ENCODE measurements around the gene PIANP. TPM values are rescaled to one million over a fixed set of nuclear protein-coding genes. Genes with fewer than 3 reads are reported as not detected.
A peak's percentile ranks its signal among the peaks of the same experiment; 100 is the strongest.

Gene PIANP
- total and polyA plus RNA-seq, 10 of the 15 experiments (the other 5 are each of a cell fraction or from before 2014, with no cell fraction given): 0.08 to 0.12 (median 0.08) TPM; not detected in 7

GRCh38 chr12:6723607-6724408 lies 23.2 kb upstream of the PIANP start, which contains the start of gene COPS7A:
COPS7A (plus strand) TSS chr12:6724046; CDS start chr12:6724657, 611 bp downstream.
- Histone ChIP-seq H3K9ac (ENCODE audit: control insufficient read depth, insufficient read depth, low read length) (peak within 1 kb of the TSS; percentile 91), H3K27me3 (replicated peaks in 1 of 2; ENCODE audit: control insufficient read depth in 2 of 2, insufficient read depth in 2 of 2, low read length in 1 of 2) (no peaks in the 10 kb centered on the region), H2AFZ (ENCODE audit: control insufficient read depth, low read depth, low read length) (peak within 1 kb of the TSS; percentile 93), H3K4me1 (ENCODE audit: control insufficient read depth, insufficient read depth, low read length) (no peaks in the 10 kb centered on the region; the same call in 1 of the 2 replicates), H3K27ac (ENCODE audit: control insufficient read depth, insufficient read depth) (peak within 1 kb of the TSS; percentile 80), H3K4me2 (ENCODE audit: control insufficient read depth, insufficient read depth) (peak within 1 kb of the TSS; percentile 98), H3K36me3 (ENCODE audit: control insufficient read depth in 2 of 2, insufficient read depth in 2 of 2, low read length in 1 of 2) (peaks cover 0 to 3% of the 10 kb centered on the region in 2 experiments; a peak in 1 of 4 replicates), H3K4me3 (peak within 1 kb of the TSS; percentile 91), H4K20me1 (ENCODE audit: control insufficient read depth, insufficient read depth) (no peaks in the 10 kb centered on the region), H3K9me3 (replicated peaks; ENCODE audit: control insufficient read depth, insufficient read depth, low read length) (no peaks in the 10 kb centered on the region), H3K79me2 (ENCODE audit: control insufficient read depth, insufficient read depth, low read length) (peaks cover 10% of the 10 kb centered on the region)
- no TSS peak for BruUV-seq (replicated peaks)
- POLR2A ChIA-PET: interaction anchor here (0.6 to 3.6 kb wide), 22 partner anchors 9 to 298 kb away, joined by 3 to 53 read pairs (median 5); partner anchors contain the start of genes CDCA3, GAPDH, LPAR5 and MLF2
- RAD21 ChIA-PET (ENCODE audit: unreplicated experiment): interaction anchor here (0.7 to 3.3 kb wide), 16 partner anchors 22 to 129 kb away, joined by 3 to 45 read pairs (median 5); partner anchors contain the start of genes CDCA3, LPAR5, MLF2 and PTMS
- intact Hi-C loops (cut with micrococcal nuclease; ENCODE audit: unreplicated experiment) (loop anchor here (1.0 kb wide), 1 partner anchor 35 kb away; the partner anchor contains the start of gene ZNF384), in situ Hi-C loops (cut with MboI) (no loop called here)
- CTCF ChIA-PET: interaction anchor here (0.7 to 3.5 kb wide), 27 partner anchors 9 to 411 kb away, joined by 3 to 28 read pairs (median 4); partner anchors contain the start of genes CDCA3, MLF2, USP5 and ZNF384
- peak; percentile 99 for FAIRE-seq
- SMC1A ChIA-PET (ENCODE audit: uncharacterized antibody, unreplicated experiment): interaction anchor here (0.6 to 3.1 kb wide), 16 partner anchors 10 to 128 kb away, joined by 3 to 31 read pairs (median 4); partner anchors contain the start of genes CDCA3, MLF2, USP5 and ZNF384
- ATAC-seq: peak; percentile 98
- WGBS (ENCODE audit: insufficient coverage, insufficient replicate concordance, low lambda C conversion rate, missing lambda C conversion rate): under 1% methylated on average over 48 of the region's 49 CpGs
- DNase-seq (ENCODE audit: low read depth, low spot score): peak; percentile 97
- TF ChIP-seq POLR2AphosphoS2 (IDR thresholded peaks at IDR 0.05; ENCODE audit: low read depth, low read length) (peak; percentile 78), ETV6 (conservative IDR thresholded peaks at IDR 0.05 in 1 of 2, IDR thresholded peaks at IDR 0.05 in 1 of 2; ENCODE audit: borderline replicate concordance in 1 of 2, low read depth in 1 of 2) (peak; percentile 83 to 96; a peak in 3 of 4 replicates), YBX1 (IDR thresholded peaks at IDR 0.05) (no peak), WRNIP1 (IDR thresholded peaks at IDR 0.05; ENCODE audit: borderline replicate concordance, low read depth, low read length) (no peak), MEF2B (IDR thresholded peaks at IDR 0.05; ENCODE audit: partially characterized antibody, poor library complexity, severe bottlenecking) (peak; percentile 44), USF1 (IDR thresholded peaks at IDR 0.05; ENCODE audit: borderline replicate concordance, extremely low read length, insufficient read depth, low read depth, low read length) (peak; percentile 93), TARDBP (IDR thresholded peaks at IDR 0.05; ENCODE audit: borderline replicate concordance) (peak; percentile 77; the same call in 1 of the 2 replicates), TCF12 (IDR thresholded peaks at IDR 0.05; ENCODE audit: low read depth, low read length) (peak; percentile 92; the same call in 1 of the 2 replicates), SUZ12 (IDR thresholded peaks at IDR 0.05; ENCODE audit: unreplicated experiment) (no peak), ZNF384 (IDR thresholded peaks at IDR 0.05; ENCODE audit: borderline replicate concordance, low read depth, low read length) (peak; percentile 39; the same call in 1 of the 2 replicates), CBX3 (IDR thresholded peaks at IDR 0.05; ENCODE audit: borderline replicate concordance, low read depth) (no peak), MYC (IDR thresholded peaks at IDR 0.05; ENCODE audit: insufficient read depth, insufficient read length, insufficient replicate concordance, low read length, severe bottlenecking) (peak; percentile 74), ZBTB40 (IDR thresholded peaks at IDR 0.05; ENCODE audit: borderline replicate concordance) (peak; percentile 100), HDGF (IDR thresholded peaks at IDR 0.05) (peak; percentile 95)
